Tibial artery (tissue), 4 donors: Measurements from ENCODE around the gene CMKLR1.

Experiments used
- DNase-seq, 2 donors: peaks; one replicate each; pipeline ENCODE4 v3.0.0-alpha.2; 2019
- H3K27ac ChIP-seq, 2 donors: fragments of 200-600 bp; sonication (generic) in 1 of 2; 1 replicate in 1 of 2; 2 replicates in 1 of 2; pipeline ENCODE4 v1.5.1; 2018 to 2019; ENCODE audit warnings: mild to moderate bottlenecking in 1 of 2
- H3K27me3 ChIP-seq, 2 donors: fragments of 200-600 bp; sonication (generic) in 1 of 2; one replicate each; pipeline versions ENCODE4 v1.5.1 to v1.6.0; 2016 to 2019
- H3K36me3 ChIP-seq, 3 donors: fragments of 200-600 bp; sonication (generic) in 2 of 3; one replicate each; pipeline ENCODE4 v1.5.1; 2016 to 2019; ENCODE audit warnings: mild to moderate bottlenecking in 2 of 3
- H3K4me1 ChIP-seq, 4 donors: fragments of 200-600 bp; sonication (generic) in 2 of 4; 1 replicate in 3 of 4; 2 replicates in 1 of 4; pipeline ENCODE4 v1.5.1; 2016 to 2019
- H3K4me3 ChIP-seq, 2 donors: fragments of 200-600 bp; sonication (generic) in 1 of 2; 1 replicate in 1 of 2; 2 replicates in 1 of 2; pipeline ENCODE4 v1.5.1; 2018 to 2019; ENCODE audit warnings: mild to moderate bottlenecking in 2 of 2
- H3K9me3 ChIP-seq, 3 donors: fragments of 200-600 bp; sonication (generic) in 1 of 3; one replicate each; pipeline ENCODE4 v1.5.1; 2016 to 2019
- intact Hi-C: fragments of 100-400 bp; cut with DNase I; formaldehyde crosslinking; loops from one replicate; pipeline ENCODE4 v1.15.0; 2023; ENCODE audit warnings: low total_unique reads
- TF ChIP-seq, protein P1 (sequence below), 2 experiments: fragments of 200-600 bp in 1 of 2; fragments of 450-650 bp in 1 of 2; IDR thresholded peaks; one replicate each; pipeline ENCODE4 v1.5.1; 2017 to 2019; ENCODE audit warnings: antibody characterized with exemption in 2 of 2, mild to moderate bottlenecking in 1 of 2, moderate library complexity in 1 of 2

CMKLR1 gene

GRCh38 chr12:108271951-108272872 is 66.9 kb downstream of the CMKLR1 start:
- Histone ChIP-seq H3K27me3 (no peaks in the 10 kb centered on the region), H3K4me1 (no peaks in the 10 kb centered on the region), H3K27ac (no peak overlapping the region), H3K4me3 (no peak overlapping the region), H3K9me3 (peaks cover 0 to 4% (median 0%) of the 10 kb centered on the region in 3 donors), H3K36me3 (no peaks in the 10 kb centered on the region)
- intact Hi-C loops = no loop called here
- no peak for DNase-seq
- TF ChIP-seq, protein P1, sequence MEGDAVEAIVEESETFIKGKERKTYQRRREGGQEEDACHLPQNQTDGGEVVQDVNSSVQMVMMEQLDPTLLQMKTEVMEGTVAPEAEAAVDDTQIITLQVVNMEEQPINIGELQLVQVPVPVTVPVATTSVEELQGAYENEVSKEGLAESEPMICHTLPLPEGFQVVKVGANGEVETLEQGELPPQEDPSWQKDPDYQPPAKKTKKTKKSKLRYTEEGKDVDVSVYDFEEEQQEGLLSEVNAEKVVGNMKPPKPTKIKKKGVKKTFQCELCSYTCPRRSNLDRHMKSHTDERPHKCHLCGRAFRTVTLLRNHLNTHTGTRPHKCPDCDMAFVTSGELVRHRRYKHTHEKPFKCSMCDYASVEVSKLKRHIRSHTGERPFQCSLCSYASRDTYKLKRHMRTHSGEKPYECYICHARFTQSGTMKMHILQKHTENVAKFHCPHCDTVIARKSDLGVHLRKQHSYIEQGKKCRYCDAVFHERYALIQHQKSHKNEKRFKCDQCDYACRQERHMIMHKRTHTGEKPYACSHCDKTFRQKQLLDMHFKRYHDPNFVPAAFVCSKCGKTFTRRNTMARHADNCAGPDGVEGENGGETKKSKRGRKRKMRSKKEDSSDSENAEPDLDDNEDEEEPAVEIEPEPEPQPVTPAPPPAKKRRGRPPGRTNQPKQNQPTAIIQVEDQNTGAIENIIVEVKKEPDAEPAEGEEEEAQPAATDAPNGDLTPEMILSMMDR (IDR thresholded peaks at IDR 0.05) = no peak

DNA sequence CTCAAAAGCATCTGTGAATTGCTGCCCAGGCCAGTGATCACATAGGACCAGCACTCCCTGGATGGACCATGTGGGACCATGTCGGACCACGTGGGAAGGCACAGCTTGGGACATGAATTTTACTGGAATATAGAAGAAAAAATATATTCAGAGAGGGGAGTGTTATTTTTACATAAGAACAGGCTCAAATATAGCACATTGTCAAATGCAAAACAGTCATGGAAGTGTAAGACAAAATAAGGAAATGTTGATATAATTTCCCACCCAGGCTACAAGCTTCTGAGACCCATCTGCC is 68.3 kb downstream of the CMKLR1 start:
- H3K27ac ChIP-seq = no peak overlapping the region
- no peak for DNase-seq
- H3K4me3 ChIP-seq = no peak overlapping the region
- intact Hi-C loops = no loop called here
- H3K27me3 ChIP-seq = no peaks in the 10 kb centered on the region
- H3K9me3 ChIP-seq = peaks cover 0 to 7% (median 0%) of the 10 kb centered on the region in 3 donors
- TF ChIP-seq, protein P1 (IDR thresholded peaks at IDR 0.05) = no peak
- H3K36me3 ChIP-seq = no peaks in the 10 kb centered on the region
- H3K4me1 ChIP-seq = no peaks in the 10 kb centered on the region

- Histone ChIP-seq H3K9me3 (peaks cover 0 to 7% (median 0%) of the 10 kb centered on the region in 3 donors), H3K27me3 (no peaks in the 10 kb centered on the region), H3K27ac (no peak overlapping the region), H3K36me3 (no peaks in the 10 kb centered on the region), H3K4me1 (no peaks in the 10 kb centered on the region), H3K4me3 (no peak overlapping the region)
- TF ChIP-seq, protein P1 (IDR thresholded peaks at IDR 0.05) = no peak
- DNase-seq = no peak
- intact Hi-C loops = no loop called here
Measured at GRCh38 chr12:108270035-108270848, 68.9 kb downstream of the CMKLR1 start.

GRCh38 chr12:108269224-108269623 is 69.9 kb downstream of the CMKLR1 start:
- H3K36me3 ChIP-seq = no peaks in the 10 kb centered on the region
- DNase-seq = no peak
- TF ChIP-seq, protein P1 (IDR thresholded peaks at IDR 0.05) = no peak
- no peaks in the 10 kb centered on the region for H3K27me3 ChIP-seq
- H3K4me3 ChIP-seq = no peak overlapping the region
- H3K27ac ChIP-seq = no peak overlapping the region
- intact Hi-C loops = no loop called here
- H3K9me3 ChIP-seq = peaks cover 0 to 7% (median 0%) of the 10 kb centered on the region in 3 donors
- H3K4me1 ChIP-seq = no peaks in the 10 kb centered on the region

DNA sequence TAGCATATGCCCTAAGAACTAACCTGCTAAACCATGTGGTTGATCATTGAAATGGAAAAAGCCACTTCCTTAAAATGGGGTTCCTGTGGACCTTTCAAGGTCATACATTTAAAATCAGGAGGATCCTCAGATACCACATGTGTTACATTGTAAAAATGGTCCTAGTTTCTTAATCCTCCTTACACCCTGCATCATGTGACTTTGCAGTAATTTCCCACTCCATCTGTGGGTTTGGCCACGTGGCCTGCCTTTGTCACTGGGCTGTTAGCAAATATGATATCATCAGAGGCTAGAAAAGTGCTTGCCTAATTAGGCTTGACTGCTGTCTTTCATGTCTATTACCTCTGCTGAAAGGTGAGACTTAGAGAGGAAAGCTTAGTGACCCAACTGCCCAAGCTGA is 70.7 kb downstream of the CMKLR1 start:
- DNase-seq = no peak

More for the DNA sequence above, 70.7 kb downstream of the CMKLR1 start:
- intact Hi-C loops = no loop called here
- H3K4me1 ChIP-seq = no peaks in the 10 kb centered on the region
- TF ChIP-seq, protein P1 (IDR thresholded peaks at IDR 0.05) = no peak
- H3K9me3 ChIP-seq = peaks cover 0 to 7% (median 0%) of the 10 kb centered on the region in 3 donors
- H3K27me3 ChIP-seq = no peaks in the 10 kb centered on the region
- H3K36me3 ChIP-seq = no peaks in the 10 kb centered on the region
- no peak overlapping the region for H3K4me3 ChIP-seq
- H3K27ac ChIP-seq = no peak overlapping the region
